ENCODE measurements around the gene LAMC3. TPM values are rescaled to one million over a fixed set of nuclear protein-coding genes. Genes with fewer than 3 reads are reported as not detected.
"Not testable (repeated sequence)": the region's sequence is repeated elsewhere in the genome, so short reads cannot be mapped to it uniquely, and the experiment has no call there.

The LAMC3 gene
- total RNA-seq, 2 experiments from 2014 or later = not detected

DNA sequence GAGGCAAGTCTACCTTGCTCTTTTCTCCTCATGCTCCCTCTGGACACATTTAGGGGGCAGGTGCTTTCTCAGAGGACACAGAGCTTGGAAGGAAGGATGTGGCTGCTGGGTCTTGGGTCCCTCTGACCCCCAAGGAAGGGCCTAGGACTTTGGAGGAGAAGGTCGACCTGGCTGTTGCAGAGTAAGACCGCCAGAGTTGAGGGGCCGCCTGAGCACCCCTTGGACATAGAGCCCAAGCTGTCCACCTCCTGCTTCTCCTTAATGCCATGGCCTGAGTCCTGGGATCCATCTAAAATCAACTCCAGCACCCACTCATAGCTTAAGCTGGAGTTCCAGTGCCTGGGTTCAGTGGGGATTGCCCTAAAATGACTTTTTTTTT is 20.6 kb downstream of the LAMC3 start:
- Mint-ChIP-seq H3K27me3 (ENCODE audit: low read depth) (no peaks in the 10 kb centered on the region), H3K9me3 (ENCODE audit: insufficient read depth) (no peaks in the 10 kb centered on the region), H3K27ac (no peak overlapping the region), H3K4me3 (no peak overlapping the region), H3K36me3 (ENCODE audit: low read depth) (no peaks in the 10 kb centered on the region), H3K4me1 (ENCODE audit: low read depth) (no peaks in the 10 kb centered on the region)
- ATAC-seq (no peak), DNase-seq (no peak)
- ChIA-PET CTCF (no interaction called here), POLR2A (interaction anchor here (0.6 kb wide), 1 partner anchor 1295 kb away, joined by 3 read pairs; no protein-coding TSS in a partner anchor)

DNA sequence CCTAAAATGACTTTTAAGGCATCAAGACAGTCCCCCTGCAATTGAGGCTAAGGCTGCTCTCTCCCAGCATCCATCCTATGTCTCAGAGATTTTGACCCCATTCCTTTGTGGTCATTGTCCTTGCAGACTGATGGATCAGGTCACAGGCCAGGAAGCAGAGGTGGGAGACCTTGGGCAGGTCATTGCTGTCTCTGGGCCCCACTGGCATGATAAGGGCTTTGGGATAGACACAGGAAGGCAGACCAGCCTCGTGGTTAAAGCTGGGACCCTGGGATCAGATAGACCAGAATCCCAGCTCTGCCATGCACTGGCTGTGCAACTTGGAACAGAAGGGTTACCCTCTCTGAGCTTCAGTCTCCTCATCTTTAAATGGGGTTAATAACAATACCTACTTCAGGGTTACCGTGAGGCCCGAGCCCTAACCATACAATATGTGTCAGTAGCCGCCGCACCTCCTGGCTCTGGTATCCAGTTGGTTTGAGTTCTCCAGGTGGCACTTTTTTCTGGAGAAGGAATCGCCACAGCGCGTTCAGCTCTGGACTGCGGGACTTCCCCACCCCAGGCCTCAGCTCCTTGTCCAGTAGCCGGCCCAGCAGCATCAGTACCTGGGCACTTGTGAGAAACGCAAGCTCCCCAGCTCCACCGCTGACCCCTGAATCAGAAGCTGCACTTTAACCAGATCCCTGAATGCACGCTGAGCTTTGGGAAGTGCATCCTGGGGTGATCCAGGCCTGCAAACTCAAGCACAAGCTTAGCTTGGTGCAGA is 21.4 kb downstream of the LAMC3 start:
- Mint-ChIP-seq H3K9me3 (ENCODE audit: insufficient read depth) (no peaks in the 10 kb centered on the region), H3K4me1 (ENCODE audit: low read depth) (no peaks in the 10 kb centered on the region), H3K4me3 (no peak overlapping the region), H3K27me3 (ENCODE audit: low read depth) (no peaks in the 10 kb centered on the region), H3K36me3 (ENCODE audit: low read depth) (no peaks in the 10 kb centered on the region), H3K27ac (no peak overlapping the region)
- ChIA-PET CTCF (interaction anchor here (1.0 to 1.3 kb wide), 2 partner anchors 16 to 27 kb away, joined by 3 to 5 read pairs; no protein-coding TSS in a partner anchor), POLR2A (interaction anchor here (0.6 kb wide), 1 partner anchor 1296 kb away, joined by 3 read pairs; no protein-coding TSS in a partner anchor)
- ATAC-seq = no peak
- no peak for DNase-seq

GRCh38 chr9:131031005-131031641 is 22.1 kb downstream of the LAMC3 start:
- POLR2A ChIA-PET = no interaction called here
- CTCF ChIA-PET = interaction anchor here (1.0 to 1.3 kb wide), 2 partner anchors 15 to 26 kb away, joined by 3 to 5 read pairs; no protein-coding TSS in a partner anchor
- H3K27ac Mint-ChIP-seq = no peak overlapping the region
- no peak overlapping the region for H3K4me3 Mint-ChIP-seq
- H3K36me3 Mint-ChIP-seq (ENCODE audit: low read depth) = no peaks in the 10 kb centered on the region
- DNase-seq (no peak), ATAC-seq (no peak)
- no peaks in the 10 kb centered on the region for H3K4me1 Mint-ChIP-seq (ENCODE audit: low read depth)
- no peaks in the 10 kb centered on the region for H3K9me3 Mint-ChIP-seq (ENCODE audit: insufficient read depth)
- H3K27me3 Mint-ChIP-seq (ENCODE audit: low read depth) = no peaks in the 10 kb centered on the region

DNA sequence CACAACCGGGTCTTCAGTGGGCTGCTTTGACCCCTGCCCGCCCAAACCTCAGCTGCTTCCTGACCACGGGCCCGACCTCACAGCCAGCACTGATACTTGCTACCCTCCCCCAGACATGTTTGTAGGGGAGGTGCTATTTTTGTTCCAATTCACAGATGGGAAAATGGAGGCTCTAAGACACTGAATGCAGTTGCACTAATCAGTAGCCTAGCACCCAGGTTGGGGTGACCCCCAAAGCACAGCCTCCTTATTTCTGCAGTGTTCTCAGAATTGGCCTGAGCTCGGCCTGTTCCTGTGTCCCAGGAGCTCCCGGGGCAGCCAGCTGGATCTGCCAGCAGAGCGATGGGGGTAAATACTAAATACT is 22.6 kb downstream of the LAMC3 start:
- CTCF ChIA-PET = interaction anchor here (1.3 kb wide), 1 partner anchor 26 kb away, joined by 5 read pairs; no protein-coding TSS in a partner anchor
- POLR2A ChIA-PET = no interaction called here
- H3K27me3 Mint-ChIP-seq (ENCODE audit: low read depth) = no peaks in the 10 kb centered on the region
- no peak overlapping the region for H3K4me3 Mint-ChIP-seq
- no peaks in the 10 kb centered on the region for H3K4me1 Mint-ChIP-seq (ENCODE audit: low read depth)
- no peak for ATAC-seq
- no peak for DNase-seq
- no peaks in the 10 kb centered on the region for H3K9me3 Mint-ChIP-seq (ENCODE audit: insufficient read depth)
- no peaks in the 10 kb centered on the region for H3K36me3 Mint-ChIP-seq (ENCODE audit: low read depth)
- no peak overlapping the region for H3K27ac Mint-ChIP-seq

GRCh38 chr9:131032384-131032783 is 23.4 kb downstream of the LAMC3 start:
- Mint-ChIP-seq H3K27ac (no peak overlapping the region), H3K36me3 (ENCODE audit: low read depth) (no peaks in the 10 kb centered on the region), H3K4me1 (ENCODE audit: low read depth) (no peaks in the 10 kb centered on the region), H3K27me3 (ENCODE audit: low read depth) (no peaks in the 10 kb centered on the region), H3K9me3 (ENCODE audit: insufficient read depth) (no peaks in the 10 kb centered on the region), H3K4me3 (no peak overlapping the region)
- ChIA-PET POLR2A (no interaction called here), CTCF (no interaction called here)
- DNase-seq = no peak
- ATAC-seq = no peak

DNA sequence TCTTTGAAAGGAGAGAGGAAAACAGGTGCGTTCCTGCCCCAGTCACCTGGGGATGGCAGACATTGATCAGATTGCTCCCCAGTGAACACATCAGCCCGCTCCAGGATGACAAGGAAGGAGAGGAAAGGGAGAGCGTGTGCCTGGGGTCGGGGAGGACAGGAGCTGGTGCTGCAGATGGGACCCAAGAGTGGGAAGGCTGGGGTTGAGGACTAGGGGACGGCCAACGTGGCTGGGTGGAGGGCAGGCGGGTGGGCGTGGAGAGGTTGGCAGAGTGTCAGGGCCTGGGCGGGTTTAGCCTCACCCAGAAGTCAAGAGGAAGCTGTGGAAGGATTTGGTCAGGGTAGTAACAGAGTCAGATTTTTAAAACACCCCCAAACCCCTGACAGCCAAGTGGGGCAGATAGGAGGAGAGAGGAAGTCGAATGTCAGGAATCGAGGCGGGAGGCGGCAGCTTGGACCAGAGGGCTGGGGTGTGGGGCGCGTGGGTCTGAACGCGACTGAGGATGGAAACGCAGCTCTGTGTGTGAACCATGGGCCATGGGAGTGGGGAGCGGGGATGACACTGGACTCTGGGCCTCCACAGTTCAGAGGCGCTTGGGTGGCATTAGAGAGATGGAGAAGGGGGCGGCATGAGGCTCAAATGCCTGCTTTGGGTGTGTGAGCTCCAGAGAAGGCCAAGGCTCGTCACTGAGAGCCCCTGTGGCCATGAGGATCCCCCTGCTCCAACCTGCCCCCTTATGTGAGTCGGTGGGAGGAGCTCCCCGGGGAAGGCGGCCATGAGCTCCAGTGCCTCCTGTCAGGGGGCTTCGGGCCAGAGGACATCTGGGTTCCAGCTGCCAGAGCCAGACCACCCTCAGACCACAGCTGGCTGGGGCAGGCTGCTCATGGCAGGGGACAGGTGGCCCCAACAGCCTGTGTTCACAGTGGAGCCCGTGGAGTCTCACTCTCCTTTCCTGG is 24.6 kb downstream of the LAMC3 start:
- ATAC-seq (no peak), DNase-seq (no peak)
- H3K27me3 Mint-ChIP-seq (ENCODE audit: low read depth) = no peaks in the 10 kb centered on the region
- ChIA-PET CTCF (no interaction called here), POLR2A (interaction anchor here (1.2 kb wide), 1 partner anchor 92 kb away, joined by 5 read pairs; the partner anchor contains the start of gene NUP214)
- no peak overlapping the region for H3K27ac Mint-ChIP-seq
- H3K9me3 Mint-ChIP-seq (ENCODE audit: insufficient read depth) = no peaks in the 10 kb centered on the region
- no peaks in the 10 kb centered on the region for H3K36me3 Mint-ChIP-seq (ENCODE audit: low read depth)
- no peak overlapping the region for H3K4me3 Mint-ChIP-seq
- H3K4me1 Mint-ChIP-seq (ENCODE audit: low read depth) = no peaks in the 10 kb centered on the region

DNA sequence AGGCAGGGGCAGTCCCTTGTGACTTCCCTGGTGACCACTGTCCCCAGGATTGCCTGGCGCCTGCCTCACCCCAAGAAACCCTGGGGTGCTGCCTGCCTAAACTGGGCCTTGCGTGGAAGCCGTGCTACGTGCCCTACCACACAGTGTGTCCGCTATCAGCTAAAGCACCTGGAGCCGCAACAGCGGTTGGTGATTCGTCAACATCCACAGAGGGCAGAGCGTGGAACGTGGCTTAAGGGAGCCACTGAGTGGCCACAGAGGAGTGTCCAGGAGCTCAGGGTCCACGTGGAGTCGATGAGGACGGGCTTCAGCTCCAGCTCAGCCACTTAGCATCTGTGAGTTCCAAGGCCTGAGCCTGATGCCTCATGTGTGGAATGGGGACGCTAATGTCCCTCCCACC is 25.3 kb downstream of the LAMC3 start:
- no peak for DNase-seq
- Mint-ChIP-seq H3K9me3 (ENCODE audit: insufficient read depth) (no peaks in the 10 kb centered on the region), H3K4me1 (ENCODE audit: low read depth) (no peaks in the 10 kb centered on the region), H3K27ac (no peak overlapping the region), H3K4me3 (no peak overlapping the region), H3K36me3 (ENCODE audit: low read depth) (no peaks in the 10 kb centered on the region), H3K27me3 (ENCODE audit: low read depth) (no peaks in the 10 kb centered on the region)
- no peak for ATAC-seq
- POLR2A ChIA-PET = interaction anchor here (1.2 kb wide), 1 partner anchor 91 kb away, joined by 5 read pairs; the partner anchor contains the start of gene NUP214
- CTCF ChIA-PET = interaction anchor here (1.9 kb wide), 1 partner anchor 12 kb away, joined by 7 read pairs; no protein-coding TSS in a partner anchor

DNA sequence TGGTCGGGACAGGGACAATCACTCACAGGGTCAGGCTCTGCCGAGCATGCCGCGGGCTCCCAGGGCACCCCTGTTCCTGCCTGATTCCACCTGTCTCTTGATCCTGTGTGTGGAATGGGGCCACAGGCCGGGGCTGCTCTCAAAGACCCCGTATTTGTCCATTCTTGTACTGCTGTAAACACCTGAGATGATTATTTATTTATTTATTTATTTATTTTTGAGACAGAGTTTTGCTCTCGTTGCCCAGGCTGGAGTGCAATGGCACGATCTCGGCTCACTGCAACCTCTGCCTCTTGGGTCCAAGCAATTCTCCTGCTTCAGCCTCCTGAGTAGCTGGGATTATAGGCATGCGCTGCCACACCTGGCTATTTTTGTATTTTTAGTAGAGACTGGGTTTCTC is 25.8 kb downstream of the LAMC3 start:
- H3K9me3 Mint-ChIP-seq (ENCODE audit: insufficient read depth); ATAC-seq; H3K4me3 Mint-ChIP-seq; H3K27me3 Mint-ChIP-seq (ENCODE audit: low read depth); DNase-seq; H3K4me1 Mint-ChIP-seq (ENCODE audit: low read depth); H3K36me3 Mint-ChIP-seq (ENCODE audit: low read depth); H3K27ac Mint-ChIP-seq: not testable (repeated sequence)
- ChIA-PET CTCF (interaction anchor here (0.6 to 1.9 kb wide), 2 partner anchors 12 to 145 kb away, joined by 3 to 7 read pairs; no protein-coding TSS in a partner anchor), POLR2A (interaction anchor here (0.7 kb wide), 1 partner anchor 624 kb away, joined by 3 read pairs; no protein-coding TSS in a partner anchor)

DNA sequence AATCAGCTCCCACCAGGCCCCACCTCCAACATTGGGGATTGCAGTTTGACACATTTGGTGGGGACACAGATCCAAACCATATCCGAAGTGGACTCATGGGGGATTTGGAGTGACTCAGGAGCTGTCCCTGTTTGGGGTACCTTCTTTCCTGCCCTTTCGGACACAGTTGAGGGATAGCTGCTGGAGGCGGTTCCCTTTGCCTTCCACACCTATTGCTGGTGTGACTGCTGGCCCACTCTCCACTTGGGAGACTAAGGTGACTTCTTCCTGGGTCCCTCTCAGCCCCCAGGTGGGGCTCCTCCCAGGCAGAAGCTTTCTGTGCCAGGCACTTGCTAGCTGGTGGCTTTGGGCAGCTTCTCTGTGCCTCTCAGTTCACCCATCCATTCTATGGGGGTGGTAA is 26.6 kb downstream of the LAMC3 start:
- H3K9me3 Mint-ChIP-seq (ENCODE audit: insufficient read depth) = no peaks in the 10 kb centered on the region
- ATAC-seq (no peak), DNase-seq (no peak)
- H3K27me3 Mint-ChIP-seq (ENCODE audit: low read depth) = no peaks in the 10 kb centered on the region
- no peak overlapping the region for H3K4me3 Mint-ChIP-seq
- CTCF ChIA-PET = interaction anchor here (0.6 to 1.9 kb wide), 2 partner anchors 11 to 144 kb away, joined by 3 to 7 read pairs; no protein-coding TSS in a partner anchor
- no peaks in the 10 kb centered on the region for H3K4me1 Mint-ChIP-seq (ENCODE audit: low read depth)
- POLR2A ChIA-PET = no interaction called here
- no peak overlapping the region for H3K27ac Mint-ChIP-seq
- H3K36me3 Mint-ChIP-seq (ENCODE audit: low read depth) = no peaks in the 10 kb centered on the region

DNA sequence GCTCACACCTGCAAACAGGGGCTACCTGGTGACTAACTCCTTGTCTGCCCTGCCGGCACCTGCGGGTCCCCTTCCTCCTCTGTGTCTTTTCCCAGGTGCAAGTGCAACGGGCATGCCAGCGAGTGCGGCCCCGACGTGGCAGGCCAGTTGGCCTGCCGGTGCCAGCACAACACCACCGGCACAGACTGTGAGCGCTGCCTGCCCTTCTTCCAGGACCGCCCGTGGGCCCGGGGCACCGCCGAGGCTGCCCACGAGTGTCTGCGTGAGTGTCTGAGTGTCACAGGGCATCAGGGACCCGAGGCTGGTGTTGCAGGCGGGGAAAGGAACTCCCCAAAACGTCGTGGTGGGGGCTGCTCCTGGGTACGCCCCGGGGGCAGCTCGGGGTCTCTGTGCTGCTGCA is 27.1 kb downstream of the LAMC3 start:
- no peak for ATAC-seq
- no peak overlapping the region for H3K27ac Mint-ChIP-seq
- DNase-seq = no peak
- H3K27me3 Mint-ChIP-seq (ENCODE audit: low read depth) = no peaks in the 10 kb centered on the region
- H3K4me1 Mint-ChIP-seq (ENCODE audit: low read depth) = no peaks in the 10 kb centered on the region
- ChIA-PET CTCF (interaction anchor here (1.9 kb wide), 1 partner anchor 10 kb away, joined by 7 read pairs; no protein-coding TSS in a partner anchor), POLR2A (no interaction called here)
- no peak overlapping the region for H3K4me3 Mint-ChIP-seq
- no peaks in the 10 kb centered on the region for H3K36me3 Mint-ChIP-seq (ENCODE audit: low read depth)
- no peaks in the 10 kb centered on the region for H3K9me3 Mint-ChIP-seq (ENCODE audit: insufficient read depth)

DNA sequence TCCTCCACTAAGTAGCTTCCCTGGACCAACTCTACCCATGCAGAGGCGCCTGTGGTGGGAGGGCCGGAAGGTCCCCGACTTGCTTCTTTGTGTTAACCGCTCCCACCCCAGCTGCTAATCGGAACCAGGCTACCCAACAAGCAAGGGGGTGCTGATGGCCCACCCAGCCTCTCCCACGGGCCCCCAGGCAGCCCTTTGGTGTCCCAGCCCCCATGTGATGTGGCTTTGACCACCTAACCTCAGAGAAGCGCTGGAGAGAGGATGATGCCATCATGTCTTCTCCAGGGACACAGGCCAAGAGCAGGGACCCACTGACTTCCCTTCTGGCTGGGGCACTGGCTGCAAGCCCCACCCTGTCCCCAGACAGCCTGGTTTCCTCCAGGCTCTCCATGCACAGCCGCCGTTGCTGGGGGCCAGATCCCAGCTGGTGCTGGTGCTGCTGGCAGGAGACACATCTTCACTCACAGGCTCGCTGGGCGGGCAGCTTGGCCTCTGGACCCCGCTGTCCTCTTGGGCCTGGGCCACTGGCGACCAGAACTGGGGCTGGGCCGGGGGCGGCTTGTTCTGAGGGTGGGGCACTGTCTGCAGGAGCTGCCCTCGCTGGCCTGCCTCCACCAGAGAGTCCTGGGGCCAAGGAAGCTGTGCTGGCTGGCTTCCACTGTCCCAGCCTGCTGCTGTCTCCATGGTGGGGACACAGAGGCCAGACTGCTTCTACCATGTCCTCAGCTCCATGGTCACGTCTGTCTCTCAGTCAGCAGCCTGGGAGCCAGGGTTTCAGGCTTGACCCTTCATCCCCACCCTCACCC is 27.8 kb downstream of the LAMC3 start:
- H3K27me3 Mint-ChIP-seq (ENCODE audit: low read depth) = no peaks in the 10 kb centered on the region
- no peak for DNase-seq
- CTCF ChIA-PET = no interaction called here
- ATAC-seq = no peak
- H3K27ac Mint-ChIP-seq = no peak overlapping the region
- H3K4me1 Mint-ChIP-seq (ENCODE audit: low read depth) = no peaks in the 10 kb centered on the region
- H3K4me3 Mint-ChIP-seq = no peak overlapping the region
- no peaks in the 10 kb centered on the region for H3K9me3 Mint-ChIP-seq (ENCODE audit: insufficient read depth)
- no peaks in the 10 kb centered on the region for H3K36me3 Mint-ChIP-seq (ENCODE audit: low read depth)
- POLR2A ChIA-PET = no interaction called here
